ENCODE measurements around the gene SNX8. TPM values are rescaled to one million over a fixed set of nuclear protein-coding genes. Genes with fewer than 3 reads are reported as not detected.

Gene SNX8
- total and polyA plus RNA-seq, 2 of the 13 experiments (the other 11 are each of a cell fraction or from before 2014, with no cell fraction given): 20.6 to 45.2 TPM

DNA sequence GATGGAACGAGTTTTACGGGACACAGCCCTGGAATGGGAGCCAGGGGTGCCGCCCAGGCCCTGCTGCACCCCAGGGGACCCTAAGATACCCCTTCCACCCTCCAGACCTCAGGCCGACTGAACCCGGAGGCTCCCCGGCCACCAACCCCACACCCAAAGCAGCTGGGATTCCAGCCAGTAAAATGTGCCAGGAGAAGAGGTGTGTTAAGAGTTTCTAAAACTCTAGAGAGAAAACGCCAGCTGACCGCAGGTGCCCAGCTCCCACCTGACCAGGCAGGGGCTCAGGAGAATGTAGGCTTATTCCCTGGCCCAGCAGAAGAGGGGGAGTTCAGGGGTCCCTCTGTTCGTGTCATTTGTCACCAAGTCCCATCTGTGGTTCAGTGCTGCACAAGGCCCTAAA, 54.8 kb downstream of the SNX8 start (continued):
- no peak for TF ChIP-seq NFKBIZ (CRISPR knock-in tag; IDR thresholded peaks at IDR 0.05)
- TF ChIP-seq, protein P1, sequence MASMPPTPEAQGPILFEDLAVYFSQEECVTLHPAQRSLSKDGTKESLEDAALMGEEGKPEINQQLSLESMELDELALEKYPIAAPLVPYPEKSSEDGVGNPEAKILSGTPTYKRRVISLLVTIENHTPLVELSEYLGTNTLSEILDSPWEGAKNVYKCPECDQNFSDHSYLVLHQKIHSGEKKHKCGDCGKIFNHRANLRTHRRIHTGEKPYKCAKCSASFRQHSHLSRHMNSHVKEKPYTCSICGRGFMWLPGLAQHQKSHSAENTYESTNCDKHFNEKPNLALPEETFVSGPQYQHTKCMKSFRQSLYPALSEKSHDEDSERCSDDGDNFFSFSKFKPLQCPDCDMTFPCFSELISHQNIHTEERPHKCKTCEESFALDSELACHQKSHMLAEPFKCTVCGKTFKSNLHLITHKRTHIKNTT (CRISPR knock-in tag; IDR thresholded peaks at IDR 0.05): no peak
- TF ChIP-seq DR1 (CRISPR knock-in tag; IDR thresholded peaks at IDR 0.05): no peak
- TF ChIP-seq, protein P2, sequence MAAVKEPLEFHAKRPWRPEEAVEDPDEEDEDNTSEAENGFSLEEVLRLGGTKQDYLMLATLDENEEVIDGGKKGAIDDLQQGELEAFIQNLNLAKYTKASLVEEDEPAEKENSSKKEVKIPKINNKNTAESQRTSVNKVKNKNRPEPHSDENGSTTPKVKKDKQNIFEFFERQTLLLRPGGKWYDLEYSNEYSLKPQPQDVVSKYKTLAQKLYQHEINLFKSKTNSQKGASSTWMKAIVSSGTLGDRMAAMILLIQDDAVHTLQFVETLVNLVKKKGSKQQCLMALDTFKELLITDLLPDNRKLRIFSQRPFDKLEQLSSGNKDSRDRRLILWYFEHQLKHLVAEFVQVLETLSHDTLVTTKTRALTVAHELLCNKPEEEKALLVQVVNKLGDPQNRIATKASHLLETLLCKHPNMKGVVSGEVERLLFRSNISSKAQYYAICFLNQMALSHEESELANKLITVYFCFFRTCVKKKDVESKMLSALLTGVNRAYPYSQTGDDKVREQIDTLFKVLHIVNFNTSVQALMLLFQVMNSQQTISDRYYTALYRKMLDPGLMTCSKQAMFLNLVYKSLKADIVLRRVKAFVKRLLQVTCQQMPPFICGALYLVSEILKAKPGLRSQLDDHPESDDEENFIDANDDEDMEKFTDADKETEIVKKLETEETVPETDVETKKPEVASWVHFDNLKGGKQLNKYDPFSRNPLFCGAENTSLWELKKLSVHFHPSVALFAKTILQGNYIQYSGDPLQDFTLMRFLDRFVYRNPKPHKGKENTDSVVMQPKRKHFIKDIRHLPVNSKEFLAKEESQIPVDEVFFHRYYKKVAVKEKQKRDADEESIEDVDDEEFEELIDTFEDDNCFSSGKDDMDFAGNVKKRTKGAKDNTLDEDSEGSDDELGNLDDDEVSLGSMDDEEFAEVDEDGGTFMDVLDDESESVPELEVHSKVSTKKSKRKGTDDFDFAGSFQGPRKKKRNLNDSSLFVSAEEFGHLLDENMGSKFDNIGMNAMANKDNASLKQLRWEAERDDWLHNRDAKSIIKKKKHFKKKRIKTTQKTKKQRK (IDR thresholded peaks at IDR 0.05; ENCODE audit: low read length): no peak
- TF ChIP-seq, protein P3, sequence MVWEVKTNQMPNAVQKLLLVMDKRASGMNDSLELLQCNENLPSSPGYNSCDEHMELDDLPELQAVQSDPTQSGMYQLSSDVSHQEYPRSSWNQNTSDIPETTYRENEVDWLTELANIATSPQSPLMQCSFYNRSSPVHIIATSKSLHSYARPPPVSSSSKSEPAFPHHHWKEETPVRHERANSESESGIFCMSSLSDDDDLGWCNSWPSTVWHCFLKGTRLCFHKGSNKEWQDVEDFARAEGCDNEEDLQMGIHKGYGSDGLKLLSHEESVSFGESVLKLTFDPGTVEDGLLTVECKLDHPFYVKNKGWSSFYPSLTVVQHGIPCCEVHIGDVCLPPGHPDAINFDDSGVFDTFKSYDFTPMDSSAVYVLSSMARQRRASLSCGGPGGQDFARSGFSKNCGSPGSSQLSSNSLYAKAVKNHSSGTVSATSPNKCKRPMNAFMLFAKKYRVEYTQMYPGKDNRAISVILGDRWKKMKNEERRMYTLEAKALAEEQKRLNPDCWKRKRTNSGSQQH (CRISPR knock-in tag; IDR thresholded peaks at IDR 0.05; ENCODE audit: low read depth): no peak

DNA sequence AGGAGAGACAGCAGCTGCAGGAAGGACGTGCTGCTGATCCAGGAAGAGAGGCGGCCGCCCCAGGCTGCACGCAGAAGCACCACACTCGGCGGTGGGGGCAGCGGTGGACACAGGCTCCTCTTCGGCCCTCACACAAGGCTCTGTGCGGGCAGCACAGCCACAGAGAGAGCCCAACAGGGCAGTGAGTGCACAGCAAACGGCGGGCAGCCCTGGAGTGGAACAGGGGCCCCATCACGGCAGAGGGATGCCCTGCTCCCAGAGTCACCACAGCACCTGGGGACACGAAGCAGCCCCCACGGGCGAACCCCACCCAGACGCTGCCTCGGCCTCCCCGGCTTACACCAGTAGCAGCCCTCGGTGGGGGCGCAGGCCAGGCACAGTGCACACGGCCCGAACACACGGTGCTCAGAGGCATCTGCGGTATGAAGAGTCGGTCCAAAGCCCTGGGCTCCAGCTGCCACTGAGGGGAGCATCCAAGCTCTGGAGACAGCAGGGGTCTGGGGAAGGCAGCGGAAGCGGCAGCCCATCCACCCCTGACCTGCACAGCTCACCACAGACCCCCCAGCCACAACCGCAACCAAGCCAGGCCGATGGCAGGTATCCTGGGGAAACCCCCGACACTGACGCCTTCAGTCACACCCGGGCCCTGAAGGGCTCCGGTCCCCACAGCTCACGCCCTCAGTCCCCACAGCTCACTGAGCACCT, 55.4 kb downstream of the SNX8 start:
- POLR2A ChIA-PET: no interaction called here
- no peak for DNase-seq (ENCODE audit: low spot score)
- 99% methylated on average over 10 of the region's 34 CpGs for WGBS (ENCODE audit: low lambda C conversion rate)
- peaks cover 6 to 38% of the 10 kb centered on the region in 2 experiments; a peak in 3 of 5 replicates for H3K36me3 ChIP-seq (replicated peaks in 1 of 2; ENCODE audit: control insufficient read depth in 1 of 2, insufficient read depth in 2 of 2, low read length in 2 of 2)
- no peak overlapping the region for H3K9ac ChIP-seq (ENCODE audit: insufficient read depth, low read depth, low read length)
- H3K4me2 ChIP-seq (ENCODE audit: low read depth, low read length): no peak overlapping the region
- no TSS peak for BruUV-seq (replicated peaks)
- no peak overlapping the region for H3K27ac ChIP-seq (ENCODE audit: extremely low read length, insufficient read depth, low read length)
- in situ Hi-C loops (cut with HindIII; ENCODE audit: extremely low pct_ligation_motif_present, low pct_unique_long_range_greater_than_20kb): loop anchor here (10.0 kb wide), 1 partner anchor 46 kb away; no protein-coding TSS in a partner anchor
- no peaks in the 10 kb centered on the region for H4K20me1 ChIP-seq (ENCODE audit: insufficient read depth, low read length)
- H3K9me3 ChIP-seq (ENCODE audit: low read length): no peaks in the 10 kb centered on the region
- H3K27me3 ChIP-seq (ENCODE audit: control insufficient read depth in 1 of 2, insufficient read depth in 2 of 2, low read length in 2 of 2): no peaks in the 10 kb centered on the region
- no peak overlapping the region for H2AFZ ChIP-seq (ENCODE audit: low read length)
- ATAC-seq: no peak
- intact Hi-C loops (cut with micrococcal nuclease; ENCODE audit: unreplicated experiment): no loop called here
- H3K4me1 ChIP-seq (ENCODE audit: insufficient read depth, low read length): no peaks in the 10 kb centered on the region
- no peak for FAIRE-seq
- no peaks in the 10 kb centered on the region for H3K79me2 ChIP-seq (ENCODE audit: insufficient read depth, low read length)
- CTCF ChIA-PET (ENCODE audit: low intra/inter-chr PET ratio, low total read pairs): no interaction called here
- no peak overlapping the region for H3K4me3 ChIP-seq (replicated peaks in 1 of 3; ENCODE audit: insufficient read depth in 1 of 3, low read depth in 2 of 3, low read length in 3 of 3)
- TF ChIP-seq ZNF33B (CRISPR knock-in tag; IDR thresholded peaks at IDR 0.05) (no peak), IKZF1 (IDR thresholded peaks at IDR 0.05) (no peak), SOX13 (IDR thresholded peaks at IDR 0.05) (no peak), SOX13 (CRISPR knock-in tag; conservative IDR thresholded peaks at IDR 0.05 in 1 of 2, IDR thresholded peaks at IDR 0.05 in 1 of 2) (no peak), DPF2 (CRISPR knock-in tag; IDR thresholded peaks at IDR 0.05; ENCODE audit: borderline replicate concordance, low read depth) (no peak), SIN3B (IDR thresholded peaks at IDR 0.05; ENCODE audit: low read length) (no peak), POLR2AphosphoS5 (IDR thresholded peaks at IDR 0.05; ENCODE audit: low read depth, low read length) (no peak), ZBTB7A (CRISPR knock-in tag; IDR thresholded peaks at IDR 0.05) (no peak)
- TF ChIP-seq, protein P4, sequence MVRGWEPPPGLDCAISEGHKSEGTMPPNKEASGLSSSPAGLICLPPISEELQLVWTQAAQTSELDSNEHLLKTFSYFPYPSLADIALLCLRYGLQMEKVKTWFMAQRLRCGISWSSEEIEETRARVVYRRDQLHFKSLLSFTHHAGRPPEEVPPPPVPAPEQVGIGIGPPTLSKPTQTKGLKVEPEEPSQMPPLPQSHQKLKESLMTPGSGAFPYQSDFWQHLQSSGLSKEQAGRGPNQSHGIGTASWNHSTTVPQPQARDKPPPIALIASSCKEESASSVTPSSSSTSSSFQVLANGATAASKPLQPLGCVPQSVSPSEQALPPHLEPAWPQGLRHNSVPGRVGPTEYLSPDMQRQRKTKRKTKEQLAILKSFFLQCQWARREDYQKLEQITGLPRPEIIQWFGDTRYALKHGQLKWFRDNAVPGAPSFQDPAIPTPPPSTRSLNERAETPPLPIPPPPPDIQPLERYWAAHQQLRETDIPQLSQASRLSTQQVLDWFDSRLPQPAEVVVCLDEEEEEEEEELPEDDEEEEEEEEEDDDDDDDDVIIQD (CRISPR knock-in tag; IDR thresholded peaks at IDR 0.05; ENCODE audit: low read depth): no peak
- TF ChIP-seq, protein P5, sequence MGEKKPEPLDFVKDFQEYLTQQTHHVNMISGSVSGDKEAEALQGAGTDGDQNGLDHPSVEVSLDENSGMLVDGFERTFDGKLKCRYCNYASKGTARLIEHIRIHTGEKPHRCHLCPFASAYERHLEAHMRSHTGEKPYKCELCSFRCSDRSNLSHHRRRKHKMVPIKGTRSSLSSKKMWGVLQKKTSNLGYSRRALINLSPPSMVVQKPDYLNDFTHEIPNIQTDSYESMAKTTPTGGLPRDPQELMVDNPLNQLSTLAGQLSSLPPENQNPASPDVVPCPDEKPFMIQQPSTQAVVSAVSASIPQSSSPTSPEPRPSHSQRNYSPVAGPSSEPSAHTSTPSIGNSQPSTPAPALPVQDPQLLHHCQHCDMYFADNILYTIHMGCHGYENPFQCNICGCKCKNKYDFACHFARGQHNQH (CRISPR knock-in tag; IDR thresholded peaks at IDR 0.05): no peak

Measured in HepG2 (cell line).